Measurements from ENCODE around the gene NPAS3.

- TF ChIP-seq ATF3 (IDR thresholded peaks at IDR 0.05) (no peak), POLR2A (IDR thresholded peaks at IDR 0.05; ENCODE audit: borderline replicate concordance, extremely low read depth, insufficient read depth, insufficient read length) (no peak), CTCF (IDR thresholded peaks at IDR 0.05 in 2 of 3, conservative IDR thresholded peaks at IDR 0.05 in 1 of 3; ENCODE audit: borderline replicate concordance in 1 of 3, insufficient read depth in 1 of 3, low read depth in 2 of 3, low read length in 2 of 3) (no peak), MAX (IDR thresholded peaks at IDR 0.05) (no peak), POLR2AphosphoS5 (IDR thresholded peaks at IDR 0.05; ENCODE audit: low read depth, low read length) (no peak), REST (IDR thresholded peaks at IDR 0.05; ENCODE audit: low read depth) (no peak), ELF1 (IDR thresholded peaks at IDR 0.05; ENCODE audit: borderline replicate concordance, low read depth) (no peak)
Observed at GRCh38 chr14:33685698-33686097, 747.0 kb downstream of the NPAS3 start.
